ENCODE results near the gene USP3.

DNA sequence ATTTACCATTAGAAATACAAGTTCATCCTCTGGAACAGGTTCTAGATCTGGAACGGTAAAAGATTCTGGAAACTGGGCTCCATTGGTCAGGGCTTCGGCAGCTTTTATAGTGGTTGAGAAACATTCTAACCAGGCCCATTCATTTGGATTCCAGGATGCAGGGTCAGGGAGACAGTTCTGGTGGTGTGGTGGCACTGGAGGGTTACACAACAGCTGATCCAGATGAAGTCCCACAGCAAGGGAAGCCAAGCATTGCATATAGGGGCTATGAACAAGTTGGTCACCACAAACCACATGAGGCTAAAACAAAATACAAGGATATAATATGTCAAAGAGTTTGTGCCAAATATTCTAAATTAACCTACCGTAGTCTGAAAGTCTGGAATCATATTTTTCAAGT lies 135.8 kb downstream of the USP3 start:
- TF ChIP-seq POLR2A (IDR thresholded peaks at IDR 0.05; ENCODE audit: low read depth, low read length), result no peak
- no peak for TF ChIP-seq POLR2AphosphoS5 (IDR thresholded peaks at IDR 0.05; ENCODE audit: low read depth, low read length)
- no peak for TF ChIP-seq TAF1 (IDR thresholded peaks at IDR 0.05; ENCODE audit: low read depth, low read length)
- TF ChIP-seq SPI1 (IDR thresholded peaks at IDR 0.05; ENCODE audit: low read depth, low read length), result no peak
- no peak for TF ChIP-seq POU2F2 (IDR thresholded peaks at IDR 0.05; ENCODE audit: low read depth, low read length)
- TF ChIP-seq PAX5 (IDR thresholded peaks at IDR 0.05; ENCODE audit: insufficient read depth, low read length, severe bottlenecking), result no peak

All from GM12891 (cell line).